Measurements from ENCODE around the gene ETV6.
A peak's percentile ranks its signal among the peaks of the same experiment; 100 is the strongest.
"Not testable (repeated sequence)": the region's sequence is repeated elsewhere in the genome, so short reads cannot be mapped to it uniquely, and the experiment has no call there.

The ETV6 gene

GRCh38 chr12:11888029-11888428 is 238.6 kb downstream of the ETV6 start:
- DNase-seq (ENCODE audit: low read depth), result no peak

DNA sequence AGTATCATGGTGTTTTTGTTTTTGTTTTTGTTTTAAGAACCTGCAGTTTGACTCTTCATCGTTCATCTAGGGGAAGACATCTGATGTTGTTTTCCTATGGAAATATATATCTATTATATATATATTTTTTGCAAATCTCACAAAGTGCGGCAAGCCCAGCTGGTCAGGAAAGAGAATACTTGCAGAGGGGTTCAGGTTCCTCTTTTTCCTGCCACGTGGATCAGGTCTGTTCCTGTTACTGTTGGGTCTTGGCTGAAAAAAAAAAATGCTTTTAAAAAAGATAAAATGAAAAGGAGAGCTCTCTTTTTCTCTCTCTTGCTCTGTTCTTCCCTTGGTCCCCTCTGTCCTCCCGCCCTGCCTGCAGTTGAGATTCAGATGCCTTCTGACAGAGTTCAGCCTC is 241.9 kb downstream of the ETV6 start:
- no peak for DNase-seq (ENCODE audit: low read depth)

GRCh38 chr12:11891754-11892386 is 242.4 kb downstream of the ETV6 start:
- DNase-seq (ENCODE audit: low read depth), result no peak

GRCh38 chr12:11893998-11894397 is 244.5 kb downstream of the ETV6 start:
- DNase-seq (ENCODE audit: low read depth), result no peak

DNA sequence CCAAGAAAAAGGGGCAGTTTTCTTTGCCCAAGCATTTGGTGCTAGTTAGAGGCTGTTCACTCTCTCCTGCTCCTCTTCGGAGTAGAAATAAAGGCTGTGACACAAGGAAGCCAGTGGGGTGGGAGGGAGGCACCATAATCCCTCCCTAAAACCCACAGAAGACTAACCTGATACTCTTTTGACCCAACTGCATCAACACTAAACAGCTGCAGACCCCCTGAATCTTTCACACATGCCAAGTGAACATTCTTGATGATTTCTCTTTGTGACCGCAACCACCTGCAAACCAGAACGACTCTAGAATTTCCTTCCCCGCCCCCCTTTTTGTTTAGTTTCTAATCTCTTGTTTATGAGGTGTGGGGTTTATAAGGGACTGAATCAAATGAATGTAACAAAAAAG is 245.4 kb downstream of the ETV6 start:
- no peak for DNase-seq (ENCODE audit: low read depth)

DNA sequence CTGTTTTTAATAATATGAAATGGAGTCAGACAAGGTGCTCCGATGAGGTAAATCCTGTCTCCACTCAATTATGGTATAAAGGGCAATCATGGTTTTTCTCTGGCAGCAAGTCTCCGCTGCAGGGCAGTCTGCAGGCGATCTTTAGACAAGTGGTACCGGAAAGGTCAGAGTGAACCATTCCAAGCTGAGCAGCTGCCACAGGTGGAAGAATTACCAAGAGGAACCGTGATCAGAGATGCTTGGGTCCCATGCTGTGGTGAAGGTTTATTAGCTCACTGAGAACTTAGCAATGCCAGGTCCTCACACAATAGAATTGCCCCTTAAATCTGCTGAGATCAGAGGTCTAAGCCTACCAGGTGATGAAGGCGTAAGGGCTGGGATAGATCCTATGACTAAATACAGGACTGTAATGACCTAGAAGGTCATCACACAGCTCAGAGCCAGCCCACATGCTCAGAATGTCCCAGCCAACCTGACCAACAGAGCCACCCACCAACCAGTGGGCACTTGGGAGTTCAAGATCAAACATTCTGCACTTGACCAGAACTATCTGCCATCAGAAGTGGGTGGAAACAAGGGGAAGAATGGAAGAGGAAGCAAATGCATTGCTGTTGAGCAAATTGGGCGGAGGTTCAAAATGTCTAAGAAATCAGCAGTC is 246.1 kb downstream of the ETV6 start:
- no peak for DNase-seq (ENCODE audit: low read depth)

DNA sequence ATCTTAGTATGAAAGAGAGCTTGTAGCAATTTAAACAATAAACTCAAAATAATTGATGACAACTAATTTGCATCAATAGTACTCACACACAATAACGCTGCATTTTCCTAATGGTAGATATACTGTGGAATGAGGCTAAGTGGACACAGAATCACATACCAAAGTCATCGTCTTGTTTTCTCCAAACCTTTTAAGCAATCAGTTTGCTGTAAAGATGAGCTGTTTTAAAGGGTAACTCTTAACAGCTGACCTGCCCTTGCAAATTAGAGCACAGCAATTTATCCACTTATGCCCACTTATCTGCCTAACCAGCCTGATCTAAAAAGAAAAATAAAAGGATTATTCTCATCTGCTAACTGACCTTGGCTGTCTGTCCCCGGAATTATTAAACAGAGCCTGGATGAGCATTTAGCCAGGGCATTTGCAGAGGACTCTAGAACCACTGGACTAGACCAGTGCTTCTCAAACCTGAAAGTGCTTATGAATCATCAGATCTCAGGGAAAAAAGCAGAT is 247.0 kb downstream of the ETV6 start:
- DNase-seq (ENCODE audit: low read depth), result no peak

DNA sequence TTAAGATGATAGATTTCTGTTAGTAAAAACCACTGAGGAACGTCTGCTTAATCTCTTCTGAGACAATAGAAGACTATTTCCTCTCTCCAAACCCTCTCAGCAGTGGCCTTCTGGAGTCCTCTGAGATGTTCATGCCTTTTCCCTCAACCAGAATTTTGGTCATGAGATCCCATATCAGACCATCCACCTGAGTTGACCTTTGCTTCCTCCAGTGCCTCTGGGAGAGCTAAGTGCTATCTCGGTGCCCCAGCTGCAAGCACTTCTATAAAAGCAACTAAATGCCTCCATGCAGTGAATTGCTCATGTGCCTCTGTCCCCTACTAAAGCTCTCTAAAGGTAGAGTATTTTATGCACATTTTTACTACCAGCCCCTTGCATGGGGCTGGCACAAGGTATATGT is 248.4 kb downstream of the ETV6 start:
- no peak for DNase-seq (ENCODE audit: low read depth)

- DNase-seq (ENCODE audit: low read depth), result no peak
These were observed 252.4 kb downstream of the ETV6 start for GRCh38 chr12:11901701-11902524.

- DNase-seq (ENCODE audit: low read depth), result no peak
These were observed 253.0 kb downstream of the ETV6 start for GRCh38 chr12:11902525-11902875.

DNA sequence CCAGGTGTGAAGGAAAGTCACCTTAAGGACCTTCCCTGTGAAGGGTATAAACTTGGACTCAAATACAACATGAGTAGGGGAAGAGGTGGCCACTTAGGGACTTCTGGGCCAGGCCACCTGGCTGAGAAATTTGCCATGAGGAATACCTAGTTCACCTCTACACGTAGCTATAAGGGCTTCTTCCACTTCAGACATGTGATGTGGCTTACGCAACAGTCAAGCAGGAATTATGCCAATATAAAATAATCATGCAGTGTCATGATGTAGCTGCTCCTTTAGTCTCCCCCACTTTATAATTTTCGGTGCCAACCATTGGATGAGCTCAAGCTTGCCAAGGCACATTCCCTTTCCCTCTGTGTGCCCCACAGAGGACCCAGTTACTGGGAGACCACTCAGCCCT is 254.7 kb downstream of the ETV6 start:
- no peak for DNase-seq (ENCODE audit: low read depth)

DNA sequence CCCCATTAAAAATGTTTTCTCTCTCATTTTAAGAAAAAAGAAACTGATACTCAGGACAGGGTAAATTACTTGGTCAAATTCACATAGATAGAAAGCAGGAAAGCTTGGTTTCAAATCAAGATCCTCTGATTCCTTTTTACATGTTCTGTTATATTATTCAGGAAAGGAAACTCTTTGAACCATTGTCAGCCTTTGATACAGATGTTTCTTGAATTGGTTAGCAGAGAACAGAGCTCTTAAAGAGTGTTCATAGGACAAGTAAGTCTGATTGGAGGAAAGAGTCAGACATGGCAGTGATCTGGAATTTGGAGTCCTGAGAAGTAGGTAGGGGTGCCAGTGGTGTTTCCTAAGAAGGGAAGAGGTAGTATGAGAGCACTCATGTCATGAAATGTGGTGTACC is 256.1 kb downstream of the ETV6 start:
- DNase-seq (ENCODE audit: low read depth), result no peak

DNA sequence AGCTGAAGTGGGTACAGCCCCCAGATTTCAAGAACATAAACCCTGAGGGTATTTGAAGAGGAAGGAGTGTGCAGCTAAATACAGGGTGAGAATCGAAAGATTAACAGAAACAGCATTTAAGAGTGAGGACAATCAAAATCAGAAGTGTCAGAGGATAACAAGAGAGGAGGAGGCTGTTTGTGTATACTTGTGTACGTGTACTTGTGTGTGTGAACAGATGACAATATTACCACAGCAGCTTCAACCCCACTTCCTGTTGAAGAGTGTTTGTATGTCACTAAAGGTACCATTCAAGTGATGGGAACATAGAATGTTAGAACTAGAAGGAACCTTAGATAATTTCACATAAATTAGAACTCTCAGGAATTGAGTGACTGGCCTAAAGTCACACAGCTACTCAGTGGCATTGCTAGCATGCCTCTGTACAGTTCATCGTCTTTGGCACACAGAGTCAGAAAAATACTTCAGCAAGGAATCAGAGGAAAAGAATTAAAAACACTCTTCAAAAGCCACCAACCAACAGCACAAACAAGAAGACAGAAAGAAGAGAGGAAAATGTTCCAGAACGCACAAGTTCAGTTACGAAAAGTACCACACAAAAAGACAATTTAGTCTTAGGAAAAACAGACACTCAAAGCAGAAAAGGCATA is 256.9 kb downstream of the ETV6 start:
- DNase-seq (ENCODE audit: low read depth), result peak; percentile 49

DNA sequence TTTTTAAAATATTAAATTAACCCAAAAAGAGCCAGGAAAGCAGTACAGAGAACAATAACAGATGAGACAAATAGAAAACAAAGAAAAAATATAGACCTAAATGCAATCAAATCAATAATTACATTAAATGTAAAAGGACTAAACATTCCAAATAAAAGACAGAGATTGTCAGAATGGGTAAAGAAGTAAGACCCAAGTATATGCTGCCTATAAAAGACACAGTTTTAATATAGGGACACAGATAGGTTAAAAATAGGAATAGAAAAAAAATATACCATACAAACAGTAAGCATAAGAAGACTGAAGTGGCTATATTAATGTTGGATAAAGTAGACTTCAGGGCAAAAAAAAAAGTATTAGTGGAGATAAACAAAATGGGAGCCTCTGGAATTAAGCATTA is 258.2 kb downstream of the ETV6 start:
- no peak for DNase-seq (ENCODE audit: low read depth)

DNA sequence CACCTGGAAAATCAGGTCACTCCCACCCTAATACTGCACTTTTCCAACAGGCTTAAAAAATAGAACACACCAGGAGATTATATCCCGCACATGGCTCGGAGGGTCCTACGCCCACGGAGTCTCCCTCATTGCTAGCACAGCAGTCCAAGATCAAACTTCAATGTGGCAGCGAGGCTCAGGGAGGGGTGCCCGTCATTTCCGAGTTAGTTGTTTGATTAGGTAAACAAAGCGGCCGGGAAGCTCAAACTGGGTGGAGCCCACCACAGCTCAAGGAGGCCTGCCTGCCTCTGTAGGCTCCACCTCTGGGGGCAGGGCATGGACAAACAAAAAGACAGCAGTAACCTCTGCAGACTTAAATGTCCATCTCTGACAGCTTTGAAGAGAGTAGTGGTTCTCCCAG is 259.9 kb downstream of the ETV6 start:
- not testable (repeated sequence) for DNase-seq (ENCODE audit: low read depth)

- no peak for DNase-seq (ENCODE audit: low read depth)
These were observed 266.6 kb downstream of the ETV6 start for GRCh38 chr12:11916113-11916512.

- no peak for DNase-seq (ENCODE audit: low read depth)
These were observed 267.3 kb downstream of the ETV6 start for GRCh38 chr12:11916771-11917170.

DNA sequence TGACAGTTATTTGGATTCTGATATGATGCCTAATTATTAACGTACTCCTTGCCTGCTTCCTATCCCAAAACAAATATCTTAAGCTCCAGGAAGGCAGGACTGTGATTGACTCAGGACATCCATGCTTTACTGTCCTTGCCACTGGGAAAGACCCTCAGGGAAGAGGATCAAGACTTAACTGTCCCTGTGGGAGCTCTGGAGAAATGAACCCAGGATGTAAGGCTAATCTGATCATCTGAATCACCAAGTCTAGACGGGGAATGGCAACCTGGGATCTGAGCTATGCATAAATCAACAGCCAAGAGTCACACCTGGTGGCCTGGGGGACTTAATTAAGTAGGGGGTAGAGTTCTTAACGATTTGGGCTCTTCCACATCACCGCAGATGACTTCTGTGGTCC is 268.0 kb downstream of the ETV6 start:
- DNase-seq (ENCODE audit: low read depth), result no peak

DNA sequence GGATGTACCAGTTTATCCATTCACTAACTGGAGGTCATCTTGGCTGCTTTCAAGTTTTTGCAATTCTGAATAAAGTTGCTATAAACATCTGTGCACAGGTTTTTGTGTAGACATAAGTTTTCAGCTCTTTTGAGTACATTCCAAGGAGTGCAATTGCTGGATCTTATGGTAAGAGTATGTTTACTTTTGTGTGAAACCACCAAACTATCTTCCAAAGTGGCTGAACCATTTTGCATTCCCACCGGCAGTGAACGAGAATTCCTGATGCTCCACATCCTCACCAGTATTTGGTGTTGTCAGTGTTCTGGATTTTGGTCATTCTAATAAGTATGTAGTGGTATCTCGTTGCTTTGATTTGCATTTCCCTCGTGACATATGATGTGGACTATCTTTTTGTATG is 270.8 kb downstream of the ETV6 start:
- DNase-seq (ENCODE audit: low read depth), result no peak

DNA sequence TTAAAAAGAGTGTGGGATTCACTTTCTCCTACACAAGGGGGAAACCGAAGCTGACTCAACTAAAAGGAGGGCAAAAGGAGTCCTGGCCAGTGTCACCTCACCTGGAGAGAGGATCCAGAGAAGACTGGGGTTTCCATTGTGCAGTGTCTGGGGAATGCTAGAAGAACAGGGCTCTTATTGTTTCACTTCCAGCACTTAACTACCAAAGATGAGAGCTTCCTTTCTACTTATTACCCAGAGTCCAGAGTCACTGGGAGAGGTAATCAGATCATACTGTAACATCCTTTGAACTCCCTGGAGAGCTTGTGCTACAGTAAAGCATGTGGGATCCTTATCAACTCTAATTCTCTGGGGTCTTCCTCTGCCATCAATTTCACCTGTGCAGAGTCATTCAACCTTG is 272.9 kb downstream of the ETV6 start:
- no peak for DNase-seq (ENCODE audit: low read depth)

DNA sequence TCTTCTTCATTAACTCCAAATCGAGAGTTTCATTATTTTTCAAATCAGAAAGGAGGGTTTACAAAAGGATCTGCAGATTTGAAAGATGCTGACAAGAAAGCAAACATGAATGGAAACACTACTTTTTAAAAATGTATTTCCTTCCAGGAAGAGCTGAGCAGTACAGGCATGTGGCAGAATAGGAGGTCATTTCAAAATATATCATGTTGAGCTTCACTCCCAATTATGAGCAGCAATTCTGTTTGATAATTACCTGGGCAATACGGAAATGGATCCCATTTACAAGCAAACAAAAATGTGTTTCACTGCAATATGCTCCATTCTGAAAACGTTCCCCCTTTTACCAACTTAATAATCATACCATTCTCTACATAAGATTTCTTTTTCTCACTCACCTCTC is 273.6 kb downstream of the ETV6 start:
- DNase-seq (ENCODE audit: low read depth), result no peak

- no peak for DNase-seq (ENCODE audit: low read depth)
These were observed 277.9 kb downstream of the ETV6 start for GRCh38 chr12:11927286-11927935.
